SK-N-SH treated with all-trans-retinoic acid at 6 μM for 48 hours (cell line): ENCODE results near the gene ATF2.
A peak's percentile ranks its signal among the peaks of the same experiment; 100 is the strongest.

Source experiments
- ATAC-seq: fragments of 200-7000 bp; cut with Tn5 transposase; 3 replicates; pipeline ENCODE4 v1.9.1; 2020; ENCODE audit warnings: mild to moderate bottlenecking, moderate library complexity
- ARNTL ChIP-seq: fragments of 450-650 bp; formaldehyde crosslinking; IDR thresholded peaks from 2 replicates; pipeline ENCODE4 v1.5.0; 2020; ENCODE audit warnings: low read depth, mild to moderate bottlenecking, moderate library complexity, borderline replicate concordance
- BACH2 ChIP-seq: fragments of 250-450 bp; sonication (Bioruptor Pico); IDR thresholded peaks from 2 replicates; pipeline ENCODE4 v1.9.0; 2021; ENCODE audit warnings: mild to moderate bottlenecking, borderline replicate concordance
- CSDC2 ChIP-seq: fragments of 250-450 bp; sonication (Bioruptor Pico); IDR thresholded peaks from 2 replicates; pipeline ENCODE4 v1.5.0; 2020; ENCODE audit warnings: mild to moderate bottlenecking, moderate library complexity
- CSRNP3 ChIP-seq: fragments of 250-450 bp; sonication (Bioruptor Pico); IDR thresholded peaks from 2 replicates; pipeline ENCODE4 v1.5.1; 2021; ENCODE audit warnings: mild to moderate bottlenecking, moderate library complexity
- ESRRG ChIP-seq: fragments of 250-450 bp; sonication (Bioruptor Pico); IDR thresholded peaks from 2 replicates; pipeline ENCODE4 v1.6.1; 2021; ENCODE audit warnings: mild to moderate bottlenecking
- OSR1 ChIP-seq: fragments of 250-450 bp; sonication (Bioruptor Pico); IDR thresholded peaks from 2 replicates; pipeline ENCODE4 v1.8.0; 2022; ENCODE audit warnings: moderate library complexity, mild to moderate bottlenecking, inconsistent platforms
- PATZ1 ChIP-seq: fragments of 250-450 bp; sonication (Bioruptor Pico); IDR thresholded peaks from 2 replicates; pipeline ENCODE4 v1.8.0; 2020; ENCODE audit warnings: mild to moderate bottlenecking, moderate library complexity, borderline replicate concordance
- POU6F1 ChIP-seq: fragments of 250-450 bp; sonication (Bioruptor Pico); IDR thresholded peaks from 2 replicates; pipeline ENCODE4 v1.8.0; 2021; ENCODE audit warnings: low read depth, mild to moderate bottlenecking, moderate library complexity, borderline replicate concordance
- PPARA ChIP-seq: fragments of 250-450 bp; sonication (Bioruptor Pico); IDR thresholded peaks from 2 replicates; pipeline ENCODE4 v1.5.0; 2020; ENCODE audit warnings: mild to moderate bottlenecking, borderline replicate concordance
- RARB ChIP-seq: fragments of 250-450 bp; sonication (Bioruptor Pico); IDR thresholded peaks from 2 replicates; pipeline ENCODE4 v1.8.0; 2021; ENCODE audit warnings: mild to moderate bottlenecking, moderate library complexity
- SNAI2 ChIP-seq: fragments of 250-450 bp; sonication (Bioruptor Pico); IDR thresholded peaks from 2 replicates; pipeline ENCODE4 v1.5.0; 2020; ENCODE audit warnings: mild to moderate bottlenecking, moderate library complexity
- TCF4 ChIP-seq: fragments of 250-450 bp; sonication (Bioruptor Pico); IDR thresholded peaks from 2 replicates; pipeline ENCODE4 v1.8.0; 2021; ENCODE audit warnings: mild to moderate bottlenecking, moderate library complexity, borderline replicate concordance
- TOX ChIP-seq: fragments of 250-450 bp; sonication (Bioruptor Pico); IDR thresholded peaks from 2 replicates; pipeline ENCODE4 v1.8.0; 2021; ENCODE audit warnings: mild to moderate bottlenecking, moderate library complexity, borderline replicate concordance
- ZC3H10 ChIP-seq: fragments of 250-450 bp; sonication (Bioruptor Pico); IDR thresholded peaks from 2 replicates; pipeline ENCODE4 v1.5.1; 2021; ENCODE audit warnings: mild to moderate bottlenecking, moderate library complexity
- ZFP30 ChIP-seq: fragments of 450-650 bp; formaldehyde crosslinking; IDR thresholded peaks from 2 replicates; pipeline ENCODE4 v1.5.0; 2022; ENCODE audit warnings: mild to moderate bottlenecking, moderate library complexity
- ZNF70 ChIP-seq: fragments of 450-650 bp; formaldehyde crosslinking; IDR thresholded peaks from 2 replicates; pipeline ENCODE4 v1.5.0; 2020; ENCODE audit warnings: mild to moderate bottlenecking, moderate library complexity
- ZNF8 ChIP-seq: fragments of 450-650 bp; formaldehyde crosslinking; IDR thresholded peaks from 2 replicates; pipeline ENCODE4 v1.5.0; 2020; ENCODE audit warnings: mild to moderate bottlenecking, moderate library complexity
- TF ChIP-seq, protein P1 (sequence below): fragments of 250-450 bp; sonication (Bioruptor Pico); IDR thresholded peaks from 2 replicates; pipeline ENCODE4 v1.5.0; 2020; ENCODE audit warnings: mild to moderate bottlenecking, moderate library complexity

The ATF2 gene

DNA sequence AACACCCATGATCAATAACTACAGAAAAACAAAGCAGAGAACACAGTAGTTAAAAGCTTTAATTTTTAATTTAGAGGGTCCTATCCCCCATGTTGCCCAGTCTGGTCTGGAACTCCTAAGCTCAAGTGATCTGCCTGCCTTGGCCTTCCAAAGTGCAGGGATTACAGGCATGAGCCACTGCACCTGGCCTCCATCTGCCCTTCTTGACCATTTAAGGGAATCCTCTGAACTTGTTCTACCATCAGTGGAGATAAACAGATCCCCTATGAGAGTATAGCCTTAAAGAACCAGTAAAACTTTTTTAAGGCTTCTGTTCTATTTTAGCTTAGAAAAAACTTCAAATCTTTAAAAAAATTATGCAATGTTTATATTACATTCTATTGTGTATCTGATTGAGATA lies 27.0 kb upstream of the ATF2 start:
- TF ChIP-seq BACH2 (no peak), ZFP30 (CRISPR knock-in tag) (no peak), ARNTL (CRISPR knock-in tag) (no peak)

GRCh38 chr2:175188761-175189160 lies 20.8 kb upstream of the ATF2 start:
- TF ChIP-seq TOX (CRISPR knock-in tag), result no peak
- TF ChIP-seq ZNF8, result no peak
- TF ChIP-seq ARNTL (CRISPR knock-in tag), result no peak
- no peak for TF ChIP-seq BACH2
- no peak for TF ChIP-seq ZFP30 (CRISPR knock-in tag)
- TF ChIP-seq ZNF70 (CRISPR knock-in tag), result no peak
- no peak for TF ChIP-seq POU6F1 (CRISPR knock-in tag)
- TF ChIP-seq CSRNP3 (CRISPR knock-in tag), result no peak
- TF ChIP-seq TCF4 (CRISPR knock-in tag), result no peak
- TF ChIP-seq SNAI2 (CRISPR knock-in tag), result no peak
- TF ChIP-seq, protein P1, sequence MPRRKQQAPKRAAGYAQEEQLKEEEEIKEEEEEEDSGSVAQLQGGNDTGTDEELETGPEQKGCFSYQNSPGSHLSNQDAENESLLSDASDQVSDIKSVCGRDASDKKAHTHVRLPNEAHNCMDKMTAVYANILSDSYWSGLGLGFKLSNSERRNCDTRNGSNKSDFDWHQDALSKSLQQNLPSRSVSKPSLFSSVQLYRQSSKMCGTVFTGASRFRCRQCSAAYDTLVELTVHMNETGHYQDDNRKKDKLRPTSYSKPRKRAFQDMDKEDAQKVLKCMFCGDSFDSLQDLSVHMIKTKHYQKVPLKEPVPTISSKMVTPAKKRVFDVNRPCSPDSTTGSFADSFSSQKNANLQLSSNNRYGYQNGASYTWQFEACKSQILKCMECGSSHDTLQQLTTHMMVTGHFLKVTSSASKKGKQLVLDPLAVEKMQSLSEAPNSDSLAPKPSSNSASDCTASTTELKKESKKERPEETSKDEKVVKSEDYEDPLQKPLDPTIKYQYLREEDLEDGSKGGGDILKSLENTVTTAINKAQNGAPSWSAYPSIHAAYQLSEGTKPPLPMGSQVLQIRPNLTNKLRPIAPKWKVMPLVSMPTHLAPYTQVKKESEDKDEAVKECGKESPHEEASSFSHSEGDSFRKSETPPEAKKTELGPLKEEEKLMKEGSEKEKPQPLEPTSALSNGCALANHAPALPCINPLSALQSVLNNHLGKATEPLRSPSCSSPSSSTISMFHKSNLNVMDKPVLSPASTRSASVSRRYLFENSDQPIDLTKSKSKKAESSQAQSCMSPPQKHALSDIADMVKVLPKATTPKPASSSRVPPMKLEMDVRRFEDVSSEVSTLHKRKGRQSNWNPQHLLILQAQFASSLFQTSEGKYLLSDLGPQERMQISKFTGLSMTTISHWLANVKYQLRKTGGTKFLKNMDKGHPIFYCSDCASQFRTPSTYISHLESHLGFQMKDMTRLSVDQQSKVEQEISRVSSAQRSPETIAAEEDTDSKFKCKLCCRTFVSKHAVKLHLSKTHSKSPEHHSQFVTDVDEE, result no peak
- no peak for TF ChIP-seq PPARA
- TF ChIP-seq ZC3H10 (CRISPR knock-in tag), result no peak
- TF ChIP-seq RARB (CRISPR knock-in tag), result no peak
- no peak for TF ChIP-seq ESRRG (CRISPR knock-in tag)
- ATAC-seq, result no peak

More for the DNA sequence above, 27.0 kb upstream of the ATF2 start:
- ATAC-seq, result no peak

DNA sequence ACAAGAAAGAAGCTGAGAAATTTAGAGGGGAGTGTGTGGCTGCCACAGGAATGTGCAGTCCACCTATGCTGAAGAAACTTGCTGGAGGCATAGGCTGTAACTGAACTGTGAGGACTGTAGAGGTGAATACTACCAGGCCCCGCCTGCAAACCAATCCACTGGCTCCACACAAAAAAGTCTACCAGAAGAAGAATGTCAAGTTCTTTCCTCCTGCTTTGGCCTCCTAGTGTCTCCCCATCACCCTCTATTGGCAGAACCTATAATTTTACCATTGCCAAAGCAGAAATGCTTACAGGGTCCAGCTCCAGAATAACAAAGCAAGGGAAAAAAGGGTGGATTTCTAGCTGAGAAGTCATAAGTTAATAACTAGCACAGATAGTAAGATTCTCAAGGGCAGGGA lies 19.4 kb upstream of the ATF2 start:
- TF ChIP-seq PPARA (no peak), RARB (CRISPR knock-in tag) (no peak), ZFP30 (CRISPR knock-in tag) (no peak), ZNF8 (no peak), ZNF70 (CRISPR knock-in tag) (no peak), OSR1 (CRISPR knock-in tag) (no peak), BACH2 (no peak), POU6F1 (CRISPR knock-in tag) (no peak), ESRRG (CRISPR knock-in tag) (no peak), PATZ1 (CRISPR knock-in tag) (no peak), CSRNP3 (CRISPR knock-in tag) (no peak), ZC3H10 (CRISPR knock-in tag) (no peak), CSDC2 (no peak)
- TF ChIP-seq, protein P1, result no peak
- peak; percentile 63 for ATAC-seq
